ENCODE data around the gene MAST4. TPM values are rescaled to one million over a fixed set of nuclear protein-coding genes. Genes with fewer than 3 reads are reported as not detected.

MAST4 gene
- total and polyA plus RNA-seq, 2 of the 13 experiments (the other 11 are each of a cell fraction or from before 2014, with no cell fraction given): 3.4 to 3.7 TPM

GRCh38 chr5:67082941-67083340, 486.7 kb downstream of the MAST4 start:
- H3K4me3 ChIP-seq (replicated peaks in 1 of 3; ENCODE audit: insufficient read depth in 1 of 3, low read depth in 2 of 3, low read length in 3 of 3): no peak overlapping the region
- FAIRE-seq: no peak
- H3K4me2 ChIP-seq (ENCODE audit: low read depth, low read length): no peak overlapping the region
- TF ChIP-seq DDIT3 (CRISPR knock-in tag; IDR thresholded peaks at IDR 0.05): no peak
- TF ChIP-seq SNRNP70 (IDR thresholded peaks at IDR 0.05; ENCODE audit: low read depth, low read length): no peak
- TF ChIP-seq HOXA9 (CRISPR knock-in tag; IDR thresholded peaks at IDR 0.05; ENCODE audit: borderline replicate concordance): no peak
- no peak for TF ChIP-seq DMAP1 (CRISPR knock-in tag; IDR thresholded peaks at IDR 0.05)
- no peak for TF ChIP-seq HMG20B (CRISPR knock-in tag; conservative IDR thresholded peaks at IDR 0.05)
- no peak for TF ChIP-seq TBX2 (CRISPR knock-in tag; IDR thresholded peaks at IDR 0.05; ENCODE audit: borderline replicate concordance)
- TF ChIP-seq UBTF (CRISPR knock-in tag; IDR thresholded peaks at IDR 0.05): no peak
- no peak for TF ChIP-seq ZNF691 (CRISPR knock-in tag; IDR thresholded peaks at IDR 0.05; ENCODE audit: borderline replicate concordance, low read depth)
- no peak for TF ChIP-seq ZNF280D (CRISPR knock-in tag; IDR thresholded peaks at IDR 0.05)
- TF ChIP-seq GTF3A (CRISPR knock-in tag; conservative IDR thresholded peaks at IDR 0.05): no peak
- TF ChIP-seq RBAK (CRISPR knock-in tag; IDR thresholded peaks at IDR 0.05): no peak
- TF ChIP-seq PRDM15 (CRISPR knock-in tag; IDR thresholded peaks at IDR 0.05): no peak
- no peak for TF ChIP-seq ZNF552 (CRISPR knock-in tag; IDR thresholded peaks at IDR 0.05; ENCODE audit: borderline replicate concordance)

More at GRCh38 chr5:67082941-67083340, 486.7 kb downstream of the MAST4 start:
- intact Hi-C loops (cut with micrococcal nuclease; ENCODE audit: unreplicated experiment): no loop called here
- WGBS (ENCODE audit: low lambda C conversion rate): 100% methylated on average over 1 of the region's 1 CpG
- CTCF ChIA-PET (ENCODE audit: low intra/inter-chr PET ratio, low total read pairs): no interaction called here
- Histone ChIP-seq H3K4me1 (ENCODE audit: insufficient read depth, low read length) (no peaks in the 10 kb centered on the region), H3K36me3 (replicated peaks in 1 of 2; ENCODE audit: control insufficient read depth in 1 of 2, insufficient read depth in 2 of 2, low read length in 2 of 2) (no peaks in the 10 kb centered on the region), H2AFZ (ENCODE audit: low read length) (no peak overlapping the region), H3K27ac (ENCODE audit: extremely low read length, insufficient read depth, low read length) (no peak overlapping the region), H3K9me3 (ENCODE audit: low read length) (no peaks in the 10 kb centered on the region), H4K20me1 (ENCODE audit: insufficient read depth, low read length) (no peaks in the 10 kb centered on the region), H3K9ac (ENCODE audit: insufficient read depth, low read depth, low read length) (no peak overlapping the region), H3K79me2 (ENCODE audit: insufficient read depth, low read length) (no peaks in the 10 kb centered on the region), H3K27me3 (ENCODE audit: control insufficient read depth in 1 of 2, insufficient read depth in 2 of 2, low read length in 2 of 2) (no peaks in the 10 kb centered on the region)
- BruUV-seq (replicated peaks): no TSS peak
- ATAC-seq (no peak), DNase-seq (ENCODE audit: low spot score) (no peak)
- POLR2A ChIA-PET: no interaction called here
- in situ Hi-C loops (cut with HindIII; ENCODE audit: extremely low pct_ligation_motif_present, low pct_unique_long_range_greater_than_20kb): no loop called here

Data from HepG2 (cell line).